Kidney (tissue), 14 donors: ENCODE results near the gene CEP164. TPM values are rescaled to one million over a fixed set of nuclear protein-coding genes. Genes with fewer than 3 reads are reported as not detected.

Source experiments
- DNase-seq, 5 donors: peaks; one replicate each; pipeline ENCODE4 v3.0.0-alpha.2; 2013 to 2020
- FAIRE-seq: peaks from 2 replicates; lab custom pipeline; 2012; peaks lifted over from hg19 to GRCh38; lab: Jason Lieb, UNC
- H3K27ac ChIP-seq, 2 donors: one replicate each; pipeline ENCODE4 v1.7.0; 2013; ENCODE audit warnings: low read depth in 2 of 2, low read length in 2 of 2, inconsistent platforms in 1 of 2
- H3K27me3 ChIP-seq: one replicate; pipeline ENCODE4 v1.7.1; 2013; ENCODE audit warnings: low read length, inconsistent platforms; ENCODE audit not compliant: control insufficient read depth, insufficient read depth
- H3K36me3 ChIP-seq, 3 donors: one replicate each; pipeline versions ENCODE4 v1.7.0 to v1.7.1; 2013; ENCODE audit warnings: low read length in 3 of 3, control low read depth in 1 of 3, inconsistent platforms in 1 of 3; ENCODE audit not compliant: insufficient read depth in 3 of 3, control insufficient read depth in 2 of 3
- H3K4me1 ChIP-seq, 3 donors: one replicate each; pipeline versions ENCODE4 v1.7.0 to v1.7.1; 2013; ENCODE audit warnings: low read length in 3 of 3, inconsistent platforms in 1 of 3, low read depth in 1 of 3; ENCODE audit not compliant: control insufficient read depth in 2 of 3, insufficient read depth in 2 of 3
- H3K4me3 ChIP-seq, 3 donors: one replicate each; pipeline versions ENCODE4 v1.7.0 to v1.8.1; 2013; ENCODE audit warnings: low read length in 3 of 3, control low read depth in 1 of 3, inconsistent platforms in 1 of 3
- H3K9ac ChIP-seq, 3 donors: one replicate each; pipeline versions ENCODE4 v1.7.0 to v1.7.1; 2013; ENCODE audit warnings: low read length in 3 of 3, control low read depth in 1 of 3, inconsistent platforms in 1 of 3
- H3K9me3 ChIP-seq, 3 donors: one replicate each; pipeline versions ENCODE4 v1.7.0 to v1.7.1; 2013; ENCODE audit warnings: low read length in 3 of 3, control low read depth in 1 of 3, inconsistent platforms in 1 of 3; ENCODE audit not compliant: control insufficient read depth in 2 of 3, insufficient read depth in 1 of 3
- intact Hi-C: fragments of 100-400 bp; cut with DNase I; formaldehyde crosslinking; loops from one replicate; pipeline ENCODE4 v1.11.1; 2022
- polyA plus RNA-seq: library from polyadenylated mRNA; stranded (reverse); fragments of 350-450 nt; fragmentation: Illumina TruSeq; extraction: RNeasy Lipid Tissue Mini Kit (QIAGEN cat#74804); gene quantifications from one replicate; pipeline ENCODE4 v1.2.3, GENCODE V29; 2014; ENCODE audit warnings: low read depth, low replicate concordance; ENCODE audit not compliant: insufficient read depth
- total RNA-seq: library from RNA; stranded (reverse); fragmentation: NEBNext Ultra II Directional; extraction: Animal tissue kit (Norgen Biotek cat#: 25700); gene quantifications from one replicate; pipeline ENCODE4 v1.2.1, GENCODE V29; 2021
- TF ChIP-seq, protein P1 (sequence below): IDR thresholded peaks from 3 replicates; pipeline ENCODE4 v1.5.1; 2012; ENCODE audit warnings: mild to moderate bottlenecking, moderate library complexity, borderline replicate concordance; ENCODE audit not compliant: insufficient read depth; ENCODE audit errors: extremely low read depth
- donor health status: control.
- donor health status: control.
- donor health status: control.
- donor health status: control.
- donor health status: control.
- donor health status: DM: yes; HTN: yes; CAD: no.
- donor health status: Normal renal cell carcinoma (clear cell type).

The CEP164 gene
- total and polyA plus RNA-seq, 2 donors from 2014 or later: 7.9 to 30.7 TPM

DNA sequence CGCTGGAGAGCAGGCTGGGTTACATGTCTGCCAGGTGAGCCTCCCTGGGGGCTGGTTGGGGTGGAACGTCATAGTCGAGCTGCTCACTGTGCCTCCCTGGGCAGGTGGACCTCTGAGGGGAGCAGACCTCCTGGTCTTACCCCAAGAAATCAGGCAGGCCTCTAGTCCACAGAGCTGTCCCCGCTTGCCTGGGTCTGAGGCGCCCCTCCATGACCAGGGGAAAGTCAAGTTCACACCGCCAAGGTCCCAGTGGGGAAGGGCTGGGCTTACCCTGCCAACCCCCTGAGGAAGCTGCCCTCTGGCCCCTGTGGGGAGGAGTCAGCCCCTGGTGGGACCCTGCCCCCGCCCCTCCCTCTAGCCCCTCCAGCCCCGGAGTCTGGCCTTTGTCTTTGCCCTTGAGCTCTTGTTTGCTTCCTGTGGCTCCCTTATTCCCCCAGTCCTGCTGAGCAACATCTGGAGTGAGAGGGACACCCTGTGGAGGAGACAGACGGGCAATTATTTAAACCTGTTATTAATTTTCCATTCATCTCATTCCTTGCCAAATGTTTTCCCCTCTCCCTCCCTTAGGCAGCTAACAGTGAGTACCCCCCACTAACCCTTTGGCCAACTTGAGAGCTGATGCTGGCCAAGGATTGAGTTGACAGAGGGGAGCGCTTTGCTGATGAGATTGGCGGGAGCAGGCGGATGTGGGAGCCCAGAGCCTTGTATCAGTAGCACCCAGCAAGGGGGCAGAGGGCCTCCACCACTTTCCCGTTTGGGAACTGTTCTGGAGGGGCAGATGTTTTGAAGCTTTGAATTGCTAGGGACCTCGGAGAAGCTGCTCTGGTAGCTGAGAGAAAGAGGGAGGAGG, 83.4 kb downstream of the CEP164 start:
- TF ChIP-seq, protein P1, sequence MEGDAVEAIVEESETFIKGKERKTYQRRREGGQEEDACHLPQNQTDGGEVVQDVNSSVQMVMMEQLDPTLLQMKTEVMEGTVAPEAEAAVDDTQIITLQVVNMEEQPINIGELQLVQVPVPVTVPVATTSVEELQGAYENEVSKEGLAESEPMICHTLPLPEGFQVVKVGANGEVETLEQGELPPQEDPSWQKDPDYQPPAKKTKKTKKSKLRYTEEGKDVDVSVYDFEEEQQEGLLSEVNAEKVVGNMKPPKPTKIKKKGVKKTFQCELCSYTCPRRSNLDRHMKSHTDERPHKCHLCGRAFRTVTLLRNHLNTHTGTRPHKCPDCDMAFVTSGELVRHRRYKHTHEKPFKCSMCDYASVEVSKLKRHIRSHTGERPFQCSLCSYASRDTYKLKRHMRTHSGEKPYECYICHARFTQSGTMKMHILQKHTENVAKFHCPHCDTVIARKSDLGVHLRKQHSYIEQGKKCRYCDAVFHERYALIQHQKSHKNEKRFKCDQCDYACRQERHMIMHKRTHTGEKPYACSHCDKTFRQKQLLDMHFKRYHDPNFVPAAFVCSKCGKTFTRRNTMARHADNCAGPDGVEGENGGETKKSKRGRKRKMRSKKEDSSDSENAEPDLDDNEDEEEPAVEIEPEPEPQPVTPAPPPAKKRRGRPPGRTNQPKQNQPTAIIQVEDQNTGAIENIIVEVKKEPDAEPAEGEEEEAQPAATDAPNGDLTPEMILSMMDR: no peak
- Histone ChIP-seq H3K27ac (no peak overlapping the region), H3K27me3 (no peaks in the 10 kb centered on the region), H3K9ac (no peak overlapping the region), H3K4me1 (no peaks in the 10 kb centered on the region), H3K36me3 (peaks cover 1 to 8% (median 4%) of the 10 kb centered on the region in 3 donors), H3K9me3 (peaks cover 0 to 3% (median 0%) of the 10 kb centered on the region in 3 donors), H3K4me3 (no peak overlapping the region)
- DNase-seq: no peak
- intact Hi-C loops: no loop called here
- no peak for FAIRE-seq

DNA sequence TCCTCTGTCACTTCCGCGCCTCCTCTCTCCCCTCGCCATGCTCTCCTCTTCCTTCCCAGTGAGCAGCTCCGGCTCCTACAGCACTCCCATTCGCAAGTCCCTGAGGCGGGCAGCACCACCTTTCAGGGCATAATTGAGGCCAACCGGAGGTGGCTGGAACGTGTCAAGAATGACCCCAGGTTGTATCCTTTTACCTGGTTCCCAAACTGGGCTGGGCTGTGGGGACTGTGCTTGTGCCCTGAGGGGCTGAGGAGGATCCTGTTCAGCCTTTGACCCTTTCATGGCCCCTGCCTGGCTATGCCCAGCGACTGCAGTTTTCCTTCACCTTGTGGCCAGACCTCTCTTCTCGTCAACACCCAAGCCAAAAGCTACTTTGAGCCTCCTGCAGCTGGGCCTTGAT, 84.1 kb downstream of the CEP164 start:
- DNase-seq (no peak), FAIRE-seq (no peak)
- Histone ChIP-seq H3K4me1 (no peaks in the 10 kb centered on the region), H3K27ac (no peak overlapping the region), H3K9me3 (no peaks in the 10 kb centered on the region), H3K36me3 (peaks cover 0 to 8% (median 0%) of the 10 kb centered on the region in 3 donors), H3K4me3 (no peak overlapping the region), H3K9ac (no peak overlapping the region), H3K27me3 (no peaks in the 10 kb centered on the region)
- TF ChIP-seq, protein P1: no peak
- intact Hi-C loops: no loop called here

DNA sequence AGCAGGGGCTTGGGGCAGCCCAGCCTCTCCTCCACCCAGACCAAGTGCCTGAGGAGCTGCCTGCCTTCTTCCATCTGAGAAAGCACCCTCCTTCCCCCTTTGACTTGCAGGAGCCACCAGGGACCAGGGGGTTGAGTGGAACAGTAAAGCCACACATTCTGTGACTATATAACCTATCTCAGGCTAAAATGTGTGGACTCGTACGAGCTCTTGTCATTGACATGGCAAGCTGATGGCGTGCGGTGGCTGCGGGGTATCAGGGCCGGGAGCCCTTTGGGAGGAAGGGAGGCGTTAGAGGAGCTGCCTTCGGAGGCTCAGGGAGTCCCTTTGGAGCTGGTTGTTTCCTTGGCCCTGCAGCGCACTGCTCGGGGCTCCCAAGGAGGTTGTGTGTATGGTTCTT, 84.5 kb downstream of the CEP164 start:
- DNase-seq: no peak
- H3K36me3 ChIP-seq: peaks cover 0 to 8% (median 0%) of the 10 kb centered on the region in 3 donors
- no peak overlapping the region for H3K4me3 ChIP-seq
- H3K27me3 ChIP-seq: no peaks in the 10 kb centered on the region
- intact Hi-C loops: no loop called here
- H3K4me1 ChIP-seq: no peaks in the 10 kb centered on the region
- TF ChIP-seq, protein P1: no peak
- no peak for FAIRE-seq
- H3K9me3 ChIP-seq: no peaks in the 10 kb centered on the region
- H3K27ac ChIP-seq: no peak overlapping the region
- no peak overlapping the region for H3K9ac ChIP-seq
